Endothelial cell of umbilical vein (primary cell): ENCODE data around the gene SENP2. TPM values are rescaled to one million over a fixed set of nuclear protein-coding genes. Genes with fewer than 3 reads are reported as not detected.
"Not testable (repeated sequence)": the region's sequence is repeated elsewhere in the genome, so short reads cannot be mapped to it uniquely, and the experiment has no call there.

Source experiments
- BruUV-seq: library from RNA; stranded (reverse); fragments of 400-500 nt; replicated peaks from 2 replicates; lab custom pipeline; 2021; lab: Mats Ljungman, UMichigan
- CTCF ChIA-PET: fragments of 300-600, 350-600 bp; sonication (Branson Sonifier 250); formaldehyde crosslinking; loops from one replicate; lab custom pipeline; 2021; ENCODE audit warnings: antibody characterized with exemption, inconsistent platforms; lab: Charles Lee
- POLR2A ChIA-PET: fragments of 300-600, 350-600 bp; sonication (Branson Sonifier 250); formaldehyde crosslinking; loops from one replicate; lab custom pipeline; 2021; ENCODE audit warnings: antibody characterized with exemption, inconsistent platforms; lab: Charles Lee
- DNase-seq: peaks from one replicate; pipeline ENCODE4 v3.0.0-alpha.2; 2011; ENCODE audit warnings: low read depth, low spot score
- FAIRE-seq: peaks from 2 replicates; lab custom pipeline; 2011; peaks lifted over from hg19 to GRCh38; lab: Jason Lieb, UNC
- H2AFZ ChIP-seq: 2 replicates; pipeline ENCODE4 v1.6.0; 2012; ENCODE audit warnings: low read depth, low read length, control low read depth, inconsistent platforms
- H3K27ac ChIP-seq: 2 replicates; pipeline ENCODE4 v1.5.1; 2011; ENCODE audit warnings: low read depth, mild to moderate bottlenecking, control low read depth, low read length, moderate library complexity; ENCODE audit not compliant: insufficient read depth
- H3K27me3 ChIP-seq, 2 experiments: 2 replicates each; pipeline versions ENCODE4 v1.6.0 to v1.6.1; 2011; ENCODE audit warnings: low read length in 2 of 2, mixed read lengths in 1 of 2; ENCODE audit not compliant: control insufficient read depth in 2 of 2, insufficient read depth in 2 of 2
- H3K36me3 ChIP-seq, 2 experiments: 2 replicates in 1 of 2; 3 replicates in 1 of 2; pipeline ENCODE4 v1.5.1; 2011; ENCODE audit warnings: low read length in 2 of 2, mild to moderate bottlenecking in 1 of 2, moderate library complexity in 1 of 2; ENCODE audit not compliant: control insufficient read depth in 2 of 2, insufficient read depth in 2 of 2; ENCODE audit errors: extremely low read depth in 1 of 2
- H3K4me1 ChIP-seq: 3 replicates; pipeline ENCODE4 v1.5.1; 2011; ENCODE audit warnings: mild to moderate bottlenecking, low read length; ENCODE audit not compliant: control insufficient read depth, insufficient read depth; ENCODE audit errors: extremely low read depth
- H3K4me2 ChIP-seq: 2 replicates; pipeline ENCODE4 v1.6.1; 2011; ENCODE audit warnings: low read length, control low read depth, mixed read lengths; ENCODE audit not compliant: insufficient read depth
- H3K4me3 ChIP-seq, 3 experiments: fragments of 200-600 bp in 1 of 3; sonication (generic), shearing (Covaris generic) in 1 of 3; replicated peaks in 1 of 3; 2 replicates each; pipeline ENCODE4 v1.5.1; 2011 to 2016; ENCODE audit warnings: control low read depth in 3 of 3, low read length in 3 of 3, mild to moderate bottlenecking in 2 of 3, inconsistent platforms in 1 of 3, low read depth in 1 of 3, moderate library complexity in 1 of 3; ENCODE audit not compliant: insufficient read depth in 1 of 3
- H3K79me2 ChIP-seq: 2 replicates; pipeline ENCODE4 v1.6.0; 2012; ENCODE audit warnings: low read length, inconsistent platforms; ENCODE audit not compliant: control insufficient read depth, insufficient read depth
- H3K9ac ChIP-seq: replicated peaks from 2 replicates; pipeline ENCODE3; 2011; ENCODE audit warnings: low read length, control low read depth; ENCODE audit not compliant: insufficient read depth; ENCODE audit errors: extremely low read depth
- H3K9me1 ChIP-seq: replicated peaks from 3 replicates; pipeline ENCODE4 v1.6.0; 2011; ENCODE audit warnings: mild to moderate bottlenecking, low read length; ENCODE audit not compliant: control insufficient read depth, insufficient read depth; ENCODE audit errors: extremely low read depth
- H3K9me3 ChIP-seq: replicated peaks from 2 replicates; pipeline ENCODE4 v1.5.1; 2012; ENCODE audit warnings: low read length, inconsistent platforms; ENCODE audit not compliant: control insufficient read depth, insufficient read depth
- H4K20me1 ChIP-seq: replicated peaks from 2 replicates; pipeline ENCODE3; 2011; ENCODE audit warnings: mild to moderate bottlenecking, low read length; ENCODE audit not compliant: control insufficient read depth, insufficient read depth; ENCODE audit errors: extremely low read depth
- EZH2 ChIP-seq: IDR thresholded peaks from 2 replicates; pipeline ENCODE4 v1.6.1; 2012; ENCODE audit warnings: borderline replicate concordance, low read depth, mild to moderate bottlenecking, moderate library complexity, low read length, inconsistent platforms; ENCODE audit not compliant: severe bottlenecking
- FOS ChIP-seq: IDR thresholded peaks from 2 replicates; pipeline ENCODE4 v1.6.1; 2011; ENCODE audit warnings: mild to moderate bottlenecking, low read length, moderate library complexity, borderline replicate concordance; ENCODE audit not compliant: insufficient read depth
- GATA2 ChIP-seq: IDR thresholded peaks from 2 replicates; pipeline ENCODE4 v1.7.0; 2011; ENCODE audit warnings: low read depth, mild to moderate bottlenecking, moderate library complexity, mixed read lengths, low read length; ENCODE audit not compliant: insufficient read length, insufficient read depth
- JUN ChIP-seq: IDR thresholded peaks from 2 replicates; pipeline ENCODE4 v1.6.1; 2011; ENCODE audit warnings: borderline replicate concordance, low read depth; ENCODE audit not compliant: insufficient read length, insufficient read depth
- MYC ChIP-seq: IDR thresholded peaks from one replicate; pipeline ENCODE4 v1.6.1; 2011; ENCODE audit warnings: mild to moderate bottlenecking, low read depth, low read length
- POLR2A ChIP-seq: IDR thresholded peaks from 2 replicates; pipeline ENCODE4 v1.6.1; 2012; ENCODE audit warnings: low read depth, mild to moderate bottlenecking, control low read depth, low read length
- POLR2AphosphoS5 ChIP-seq: IDR thresholded peaks from 2 replicates; pipeline ENCODE4 v1.6.1; 2012; ENCODE audit warnings: low read depth, mild to moderate bottlenecking, control low read depth, low read length, moderate library complexity; ENCODE audit not compliant: insufficient read depth
- dilution Hi-C: fragments of 300-500 bp; cut with MboI; formaldehyde crosslinking; loops from one replicate; pipeline ENCODE4 v1.15.0; 2019; ENCODE audit warnings: low sequenced_read_pairs; ENCODE audit not compliant: extremely low pct_ligation_motif_present
- intact Hi-C: fragments of 100-400 bp; cut with micrococcal nuclease; formaldehyde crosslinking; loops from one replicate; pipeline ENCODE4 v1.10.0; 2022
- polyA plus RNA-seq, 4 experiments: library from polyadenylated mRNA; depleted of rRNA in 3 of 4; stranded (reverse) in 3 of 4; unstranded in 1 of 4; fragments of >200 nt; gene quantifications; 2 replicates each; pipeline versions ENCODE4 v1.2.1 to v1.2.3, GENCODE V29; 2011 to 2012; ENCODE audit warnings: missing spikeins in 1 of 4
- total RNA-seq: library from RNA; stranded (reverse); gene quantifications from 2 replicates; pipeline ENCODE4 v1.2.3, GENCODE V29; 2021
- TF ChIP-seq, protein P1 (sequence below), 2 donors: IDR thresholded peaks; 1 replicate in 1 of 2; 2 replicates in 1 of 2; pipeline ENCODE4 v1.5.1; 2011; ENCODE audit warnings: low read length in 2 of 2, mild to moderate bottlenecking in 2 of 2, moderate library complexity in 2 of 2, control low read depth in 1 of 2, inconsistent platforms in 1 of 2, low read depth in 1 of 2; ENCODE audit not compliant: insufficient read depth in 1 of 2; ENCODE audit errors: extremely low read depth in 1 of 2

SENP2 gene
- total and polyA plus RNA-seq, 2 donors (not counting 3 experiments of a cell fraction or from before 2014, with no cell fraction given), result 3.8 to 40.4 TPM

GRCh38 chr3:185575108-185575869 lies 10.8 kb upstream of the SENP2 start:
- H3K27me3 ChIP-seq, H3K4me1 ChIP-seq, H2AFZ ChIP-seq, H3K4me3 ChIP-seq, intact Hi-C loops, H3K9ac ChIP-seq, H3K79me2 ChIP-seq, H3K9me1 ChIP-seq, H4K20me1 ChIP-seq, BruUV-seq, H3K4me2 ChIP-seq, dilution Hi-C loops, POLR2A ChIA-PET, H3K9me3 ChIP-seq, H3K36me3 ChIP-seq, H3K27ac ChIP-seq: not testable (repeated sequence)
- CTCF ChIA-PET, result interaction anchor here (0.8 to 2.1 kb wide), 13 partner anchors 8 to 368 kb away, joined by 3 to 38 read pairs (median 4); partner anchors contain the start of genes LIPH, SENP2 and TMEM41A
- peak; percentile 78 for FAIRE-seq
- DNase-seq, result peak; percentile 58
- TF ChIP-seq, protein P1, sequence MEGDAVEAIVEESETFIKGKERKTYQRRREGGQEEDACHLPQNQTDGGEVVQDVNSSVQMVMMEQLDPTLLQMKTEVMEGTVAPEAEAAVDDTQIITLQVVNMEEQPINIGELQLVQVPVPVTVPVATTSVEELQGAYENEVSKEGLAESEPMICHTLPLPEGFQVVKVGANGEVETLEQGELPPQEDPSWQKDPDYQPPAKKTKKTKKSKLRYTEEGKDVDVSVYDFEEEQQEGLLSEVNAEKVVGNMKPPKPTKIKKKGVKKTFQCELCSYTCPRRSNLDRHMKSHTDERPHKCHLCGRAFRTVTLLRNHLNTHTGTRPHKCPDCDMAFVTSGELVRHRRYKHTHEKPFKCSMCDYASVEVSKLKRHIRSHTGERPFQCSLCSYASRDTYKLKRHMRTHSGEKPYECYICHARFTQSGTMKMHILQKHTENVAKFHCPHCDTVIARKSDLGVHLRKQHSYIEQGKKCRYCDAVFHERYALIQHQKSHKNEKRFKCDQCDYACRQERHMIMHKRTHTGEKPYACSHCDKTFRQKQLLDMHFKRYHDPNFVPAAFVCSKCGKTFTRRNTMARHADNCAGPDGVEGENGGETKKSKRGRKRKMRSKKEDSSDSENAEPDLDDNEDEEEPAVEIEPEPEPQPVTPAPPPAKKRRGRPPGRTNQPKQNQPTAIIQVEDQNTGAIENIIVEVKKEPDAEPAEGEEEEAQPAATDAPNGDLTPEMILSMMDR (IDR thresholded peaks at IDR 0.05; ENCODE audit: extremely low read depth in 1 of 2, insufficient read depth in 1 of 2, low read depth in 1 of 2, low read length in 2 of 2), result peak; percentile 37 to 49

DNA sequence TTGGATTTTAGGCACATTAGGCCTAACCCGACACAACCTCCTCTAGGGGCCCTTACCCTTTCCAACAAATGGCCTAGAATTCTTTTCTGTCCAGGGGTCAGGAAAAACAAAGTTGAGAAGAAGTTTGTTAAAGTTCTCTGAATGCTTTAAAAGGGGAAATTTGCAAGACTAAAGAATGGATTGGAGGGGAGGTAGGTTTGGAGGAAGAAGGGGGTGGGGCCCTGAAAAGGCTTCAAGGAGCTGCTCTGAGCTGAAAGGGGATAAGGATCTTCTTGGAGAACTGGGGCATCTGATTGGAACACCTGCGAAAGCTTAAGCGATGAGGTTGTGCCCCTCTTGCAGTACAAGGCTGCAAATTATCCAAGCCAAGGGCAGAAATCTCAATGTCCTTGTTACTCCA lies 3.9 kb upstream of the SENP2 start:
- Histone ChIP-seq H2AFZ (no peak overlapping the region), H3K4me2 (no peak overlapping the region), H3K9me1 (no peaks in the 10 kb centered on the region), H3K4me1 (peaks cover 7% of the 10 kb centered on the region), H4K20me1 (no peaks in the 10 kb centered on the region), H3K9ac (no peak overlapping the region), H3K9me3 (no peaks in the 10 kb centered on the region), H3K79me2 (peaks cover 1% of the 10 kb centered on the region), H3K27me3 (peaks cover 0 to 1% of the 10 kb centered on the region in 2 experiments), H3K4me3 (no peak overlapping the region), H3K36me3 (no peaks in the 10 kb centered on the region), H3K27ac (no peak overlapping the region)
- intact Hi-C loops, result no loop called here
- dilution Hi-C loops, result no loop called here
- no peak for TF ChIP-seq EZH2
- no peak for TF ChIP-seq MYC
- no peak for TF ChIP-seq GATA2
- no peak for TF ChIP-seq POLR2A
- TF ChIP-seq FOS, result no peak
- TF ChIP-seq, protein P1 (IDR thresholded peaks at IDR 0.05; ENCODE audit: extremely low read depth in 1 of 2, insufficient read depth in 1 of 2, low read depth in 1 of 2, low read length in 2 of 2), result no peak
- TF ChIP-seq POLR2AphosphoS5, result no peak
- no peak for TF ChIP-seq JUN
- no TSS peak for BruUV-seq
- ChIA-PET CTCF (interaction anchor here (2.1 kb wide), 1 partner anchor 23 kb away, joined by 6 read pairs; no protein-coding TSS in a partner anchor), POLR2A (no interaction called here)
- FAIRE-seq, result no peak
- no peak for DNase-seq
